Mucosa of descending colon (tissue), 3 donors: ENCODE data around the gene LRRIQ4. TPM values are rescaled to one million over a fixed set of nuclear protein-coding genes. Genes with fewer than 3 reads are reported as not detected.

Experiments used
- ATAC-seq: fragments of 200-7000 bp; cut with Tn5 transposase; one replicate; pipeline ENCODE4 v1.9.1; 2020; ENCODE audit warnings: mild to moderate bottlenecking, moderate library complexity
- DNase-seq, 3 donors: peaks; one replicate each; pipeline ENCODE4 v3.0.0-alpha.2; 2020
- H3K36me3 ChIP-seq: fragments of 200-600 bp; one replicate; pipeline ENCODE4 v1.8.0; 2021; ENCODE audit warnings: low read depth, mild to moderate bottlenecking
- H3K4me1 ChIP-seq: fragments of 200-600 bp; one replicate; pipeline ENCODE4 v1.8.0; 2021; ENCODE audit warnings: low read depth, mild to moderate bottlenecking
- H3K4me3 ChIP-seq: fragments of 200-600 bp; one replicate; pipeline ENCODE4 v1.8.0; 2021; ENCODE audit warnings: mild to moderate bottlenecking
- H3K9me3 ChIP-seq: fragments of 200-600 bp; one replicate; pipeline ENCODE4 v1.8.0; 2021; ENCODE audit warnings: mild to moderate bottlenecking
- intact Hi-C, 2 donors: fragments of 100-400 bp; cut with DNase I in 1 of 2; cut with micrococcal nuclease in 1 of 2; formaldehyde crosslinking; loops; one replicate each; pipeline versions ENCODE4 v1.11.0 to v1.11.1; 2022; cut with DNase I, micrococcal nuclease
- total RNA-seq, 3 donors: library from RNA; stranded (reverse); fragmentation: NEBNext Ultra II Directional in 2 of 3; extraction: Animal tissue kit (Norgen Biotek cat#: 25700) in 2 of 3; gene quantifications; one replicate each; pipeline versions ENCODE4 v1.2.1 to v1.2.4, GENCODE V29; 2021 to 2023
- TF ChIP-seq, protein P1 (sequence below): fragments of 200-600 bp; IDR thresholded peaks from one replicate; pipeline ENCODE4 v1.8.0; 2022; ENCODE audit warnings: antibody characterized with exemption, mild to moderate bottlenecking
- donor health status: DM: no; HTN: no; CAD: no; lungs with moderate emphysema.
- donor health status: DM: no; HTN: no; CAD: no.
- donor health status: DM: no; HTN: yes; CAD: no.

Gene LRRIQ4
- total RNA-seq, 3 donors from 2014 or later: 0.22 TPM; not detected in 2

DNA sequence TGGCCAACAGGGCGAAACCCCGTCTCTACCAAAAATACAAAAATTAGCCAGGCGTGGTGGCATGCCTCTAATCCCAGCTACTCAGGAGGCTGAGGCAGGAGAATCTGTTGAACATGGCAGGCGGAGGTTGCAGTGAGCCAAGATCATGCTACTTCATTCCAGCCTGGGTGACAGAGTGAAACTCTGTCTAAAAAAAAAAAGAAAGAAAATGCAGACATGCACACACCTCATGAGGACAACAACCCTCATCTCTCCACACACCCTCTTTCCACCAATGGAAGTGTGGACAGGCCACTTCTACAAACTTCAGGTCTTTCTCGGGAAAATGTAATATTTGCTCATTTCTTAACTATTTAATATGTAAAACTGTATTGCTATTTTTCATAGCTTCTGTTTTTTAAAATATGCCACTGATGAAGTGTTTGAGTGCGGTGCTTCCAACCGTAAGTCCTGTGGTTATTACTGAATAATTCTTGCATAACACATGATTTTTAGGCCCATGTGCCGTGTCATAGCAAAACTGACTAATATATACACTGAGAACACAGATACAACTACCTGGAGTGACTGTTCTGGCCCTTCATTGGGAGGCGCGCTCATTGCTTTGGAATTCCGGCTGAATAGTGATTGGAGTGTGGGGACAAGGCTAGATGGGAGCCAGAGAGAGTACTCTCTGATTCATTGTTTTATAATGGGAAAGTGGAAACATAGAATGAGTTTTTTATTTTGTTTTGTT is 34.0 kb downstream of the LRRIQ4 start:
- Histone ChIP-seq H3K9me3 (no peaks in the 10 kb centered on the region), H3K4me3 (no peak overlapping the region), H3K4me1 (no peaks in the 10 kb centered on the region), H3K36me3 (no peaks in the 10 kb centered on the region)
- TF ChIP-seq, protein P1, sequence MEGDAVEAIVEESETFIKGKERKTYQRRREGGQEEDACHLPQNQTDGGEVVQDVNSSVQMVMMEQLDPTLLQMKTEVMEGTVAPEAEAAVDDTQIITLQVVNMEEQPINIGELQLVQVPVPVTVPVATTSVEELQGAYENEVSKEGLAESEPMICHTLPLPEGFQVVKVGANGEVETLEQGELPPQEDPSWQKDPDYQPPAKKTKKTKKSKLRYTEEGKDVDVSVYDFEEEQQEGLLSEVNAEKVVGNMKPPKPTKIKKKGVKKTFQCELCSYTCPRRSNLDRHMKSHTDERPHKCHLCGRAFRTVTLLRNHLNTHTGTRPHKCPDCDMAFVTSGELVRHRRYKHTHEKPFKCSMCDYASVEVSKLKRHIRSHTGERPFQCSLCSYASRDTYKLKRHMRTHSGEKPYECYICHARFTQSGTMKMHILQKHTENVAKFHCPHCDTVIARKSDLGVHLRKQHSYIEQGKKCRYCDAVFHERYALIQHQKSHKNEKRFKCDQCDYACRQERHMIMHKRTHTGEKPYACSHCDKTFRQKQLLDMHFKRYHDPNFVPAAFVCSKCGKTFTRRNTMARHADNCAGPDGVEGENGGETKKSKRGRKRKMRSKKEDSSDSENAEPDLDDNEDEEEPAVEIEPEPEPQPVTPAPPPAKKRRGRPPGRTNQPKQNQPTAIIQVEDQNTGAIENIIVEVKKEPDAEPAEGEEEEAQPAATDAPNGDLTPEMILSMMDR: no peak
- ATAC-seq (peak; percentile 29), DNase-seq (no peak)
- intact Hi-C loops: no loop called here

DNA sequence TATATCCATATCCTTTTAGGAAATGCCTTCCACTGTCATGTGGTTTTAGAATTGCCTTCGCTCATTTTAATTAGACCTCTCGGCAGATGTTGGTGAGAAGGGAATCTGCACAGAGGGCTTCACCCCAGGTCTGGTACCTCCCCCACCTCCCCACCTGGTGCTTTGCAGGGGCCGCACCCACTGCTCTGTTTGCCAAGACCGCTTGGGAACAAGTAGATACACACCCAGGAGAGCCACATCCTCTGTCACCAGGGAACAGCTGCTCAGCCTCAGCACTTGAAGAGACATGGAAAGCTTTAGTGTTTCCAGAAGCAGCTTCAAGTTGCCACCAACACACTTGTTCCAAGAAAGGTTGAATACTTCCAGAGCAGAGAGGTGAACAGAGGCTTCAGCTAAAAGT is 35.2 kb downstream of the LRRIQ4 start:
- Histone ChIP-seq H3K4me3 (no peak overlapping the region), H3K9me3 (no peaks in the 10 kb centered on the region), H3K4me1 (no peaks in the 10 kb centered on the region), H3K36me3 (no peaks in the 10 kb centered on the region)
- ATAC-seq (peak; percentile 98), DNase-seq (peak; percentile 70 to 77 (median 71))
- intact Hi-C loops: no loop called here
- TF ChIP-seq, protein P1: no peak

DNA sequence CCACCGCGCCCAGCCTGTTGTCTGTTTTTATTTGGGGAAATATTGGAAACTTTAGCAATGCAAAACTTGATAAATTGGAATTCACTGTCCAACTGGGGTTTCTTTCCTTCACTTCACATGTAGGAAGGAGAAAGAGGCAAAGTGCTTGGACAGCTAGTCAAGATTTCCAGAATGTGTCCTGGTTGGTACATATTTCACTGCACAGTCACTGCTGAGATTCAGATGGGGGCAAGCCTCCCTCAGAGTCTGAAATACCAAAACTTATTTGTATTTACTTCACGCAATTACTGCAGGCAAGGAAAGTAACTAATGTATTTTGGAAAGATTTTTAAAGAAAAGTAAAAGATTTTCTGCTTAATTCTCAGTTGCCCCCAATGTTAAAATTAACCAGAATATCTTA is 36.1 kb downstream of the LRRIQ4 start:
- H3K36me3 ChIP-seq: no peaks in the 10 kb centered on the region
- intact Hi-C loops: no loop called here
- TF ChIP-seq, protein P1: no peak
- no peak for ATAC-seq
- no peak overlapping the region for H3K4me3 ChIP-seq
- H3K9me3 ChIP-seq: no peaks in the 10 kb centered on the region
- no peak for DNase-seq
- H3K4me1 ChIP-seq: no peaks in the 10 kb centered on the region

DNA sequence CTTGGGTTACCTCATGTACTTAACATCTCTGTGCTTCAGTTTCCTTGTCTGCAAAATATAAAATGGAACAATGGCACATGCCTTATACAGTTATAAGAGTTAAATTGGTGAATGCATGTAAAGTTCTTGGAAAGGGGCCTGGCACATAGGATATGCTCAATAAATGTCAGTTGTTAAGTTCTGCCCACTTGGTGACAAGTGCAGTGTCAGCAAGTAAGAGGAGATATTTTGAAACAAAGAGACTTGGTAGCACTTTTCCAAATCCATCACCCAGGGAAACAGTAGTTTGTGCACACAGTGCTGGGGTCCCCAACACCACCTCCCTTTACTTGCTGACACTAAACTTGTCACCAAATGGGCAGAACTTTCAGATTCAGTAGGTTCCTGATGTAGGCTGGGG is 37.9 kb downstream of the LRRIQ4 start:
- TF ChIP-seq, protein P1: no peak
- H3K4me1 ChIP-seq: no peaks in the 10 kb centered on the region
- no peak for DNase-seq
- no peak overlapping the region for H3K4me3 ChIP-seq
- H3K9me3 ChIP-seq: no peaks in the 10 kb centered on the region
- intact Hi-C loops: no loop called here
- no peak for ATAC-seq
- peaks cover 4% of the 10 kb centered on the region for H3K36me3 ChIP-seq

DNA sequence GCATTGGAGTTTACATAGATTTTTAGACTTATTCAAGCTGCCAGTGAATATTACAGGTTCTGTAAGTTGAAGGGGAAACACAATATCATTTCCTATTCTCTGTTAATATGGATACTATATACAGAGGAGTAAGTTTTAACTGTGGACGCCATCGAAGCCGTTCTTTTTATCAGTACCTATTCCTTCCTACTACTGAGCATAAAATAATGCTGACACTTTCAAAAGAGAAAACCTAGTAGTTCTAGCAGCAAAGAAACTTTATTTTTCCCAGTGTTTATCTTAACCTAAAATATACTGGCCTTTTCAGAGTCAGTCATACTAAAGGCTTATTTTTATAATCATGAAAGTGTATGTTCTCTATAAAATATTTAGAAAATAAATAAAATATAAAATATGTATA is 42.8 kb downstream of the LRRIQ4 start:
- TF ChIP-seq, protein P1: no peak
- intact Hi-C loops: no loop called here
- no peak overlapping the region for H3K4me3 ChIP-seq
- no peak for ATAC-seq
- H3K36me3 ChIP-seq: peaks cover 4% of the 10 kb centered on the region
- H3K4me1 ChIP-seq: no peaks in the 10 kb centered on the region
- H3K9me3 ChIP-seq: no peaks in the 10 kb centered on the region
- no peak for DNase-seq
